Measurements from ENCODE around the gene PKNOX1.
"Not testable (repeated sequence)": the region's sequence is repeated elsewhere in the genome, so short reads cannot be mapped to it uniquely, and the experiment has no call there.

The PKNOX1 gene

GRCh38 chr21:43064265-43064917 is 90.0 kb downstream of the PKNOX1 start:
- not testable (repeated sequence) for DNase-seq

DNA sequence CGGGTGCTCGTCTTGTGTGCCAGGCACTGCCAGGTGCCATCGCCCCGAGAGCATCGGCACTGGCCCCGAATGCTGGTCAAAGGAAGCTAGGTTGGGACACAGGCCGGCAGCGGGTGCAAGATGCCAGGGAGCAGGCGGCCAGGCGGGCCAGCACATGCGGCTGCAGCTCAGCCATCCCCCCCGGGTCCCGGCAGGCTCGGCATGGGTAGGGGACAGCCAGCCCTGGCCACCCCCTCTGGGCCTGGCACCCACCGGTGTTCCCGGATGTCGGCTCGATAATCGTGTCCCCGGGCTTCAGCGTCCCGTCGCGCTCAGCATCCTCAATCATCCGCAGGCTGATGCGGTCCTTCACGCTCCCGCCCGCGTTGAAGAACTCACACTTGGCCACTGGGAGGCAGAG is 91.6 kb downstream of the PKNOX1 start:
- not testable (repeated sequence) for DNase-seq

GRCh38 chr21:43066690-43067089 is 92.3 kb downstream of the PKNOX1 start:
- not testable (repeated sequence) for DNase-seq

DNA sequence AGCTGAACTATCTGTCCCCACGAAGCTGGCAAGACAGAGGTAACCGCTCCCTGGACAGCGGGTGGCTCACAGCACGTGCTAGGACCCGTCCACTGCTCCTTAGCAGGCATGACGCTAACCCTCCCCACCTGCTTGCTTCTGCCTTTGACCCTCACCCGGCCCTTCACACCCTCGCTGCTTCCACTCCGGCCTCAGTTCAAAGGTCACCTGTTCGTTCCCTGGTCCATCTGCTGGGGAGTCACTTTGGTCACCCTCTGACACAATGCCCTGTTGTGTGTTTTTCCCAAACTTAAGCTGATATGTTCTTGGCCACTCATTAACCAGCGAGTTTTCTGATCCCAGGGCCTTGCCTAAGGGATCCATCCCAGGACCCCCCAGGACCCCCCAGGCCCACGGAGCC is 93.7 kb downstream of the PKNOX1 start:
- not testable (repeated sequence) for DNase-seq

DNA sequence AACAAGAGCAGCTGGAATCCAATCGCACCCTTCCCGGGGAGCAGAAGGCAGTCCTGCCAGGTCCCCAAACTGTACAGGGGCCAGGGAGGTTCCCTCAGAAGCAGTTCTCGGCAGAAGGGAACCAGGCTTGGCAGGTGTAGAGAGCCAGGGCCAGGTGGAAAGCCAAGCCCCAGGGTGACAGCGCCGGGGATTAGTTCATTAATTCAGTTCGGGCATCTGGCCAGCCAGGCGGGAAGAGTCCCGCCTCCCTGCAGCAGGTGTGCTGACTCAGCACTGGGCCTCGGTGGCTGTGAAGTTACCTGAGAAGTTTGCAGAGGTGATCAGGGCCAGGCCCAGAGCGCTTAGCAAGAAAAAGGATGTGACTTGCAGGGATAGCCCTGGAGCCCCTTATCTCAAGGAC is 95.3 kb downstream of the PKNOX1 start:
- DNase-seq = not testable (repeated sequence)

GRCh38 chr21:43072742-43073141 is 98.4 kb downstream of the PKNOX1 start:
- not testable (repeated sequence) for DNase-seq

DNA sequence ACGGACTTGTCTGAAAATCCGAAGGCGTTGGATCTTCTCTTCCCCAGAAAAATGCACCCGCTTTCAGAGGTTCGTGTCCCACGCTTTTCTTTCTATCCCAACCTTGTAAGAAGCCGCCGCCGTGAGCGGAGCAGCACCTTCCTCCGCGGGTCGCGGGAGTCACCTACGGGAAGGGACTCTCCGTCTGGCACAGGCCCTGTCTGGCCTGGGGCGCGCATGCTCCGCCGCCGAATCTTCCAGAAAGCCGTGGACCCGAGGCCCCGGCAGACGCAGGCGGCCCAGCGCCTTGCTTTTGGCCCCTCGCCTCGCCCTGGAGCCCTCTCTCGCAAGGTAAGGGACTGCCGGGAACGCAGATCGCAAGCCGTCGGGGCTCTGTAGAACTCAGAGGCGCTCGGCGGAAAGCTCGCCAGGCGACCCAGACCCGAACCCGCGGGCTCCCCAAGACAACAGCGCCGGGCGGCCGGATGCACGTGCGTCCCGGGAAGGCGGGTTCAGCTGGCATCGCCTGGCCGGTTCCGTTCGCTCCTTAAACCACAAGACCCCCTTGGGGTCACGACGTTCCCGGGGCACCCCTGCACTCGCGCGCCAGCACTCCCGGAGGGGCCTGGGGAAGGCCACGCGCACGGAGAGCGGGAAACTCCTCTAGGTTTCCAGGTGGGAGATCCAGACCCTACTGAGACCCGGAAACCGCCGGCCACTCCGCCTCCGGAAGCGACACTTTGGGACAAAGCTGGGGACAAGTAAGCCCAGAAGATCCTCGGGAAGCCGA is 100.2 kb downstream of the PKNOX1 start:
- DNase-seq = not testable (repeated sequence)

GRCh38 chr21:43075170-43076022 is 101.0 kb downstream of the PKNOX1 start, which contains the start of gene CBS:
CBS (minus strand) TSS chr21:43075835; CDS start chr21:43072193, 3,642 bp downstream.
- not testable (repeated sequence) for DNase-seq

DNA sequence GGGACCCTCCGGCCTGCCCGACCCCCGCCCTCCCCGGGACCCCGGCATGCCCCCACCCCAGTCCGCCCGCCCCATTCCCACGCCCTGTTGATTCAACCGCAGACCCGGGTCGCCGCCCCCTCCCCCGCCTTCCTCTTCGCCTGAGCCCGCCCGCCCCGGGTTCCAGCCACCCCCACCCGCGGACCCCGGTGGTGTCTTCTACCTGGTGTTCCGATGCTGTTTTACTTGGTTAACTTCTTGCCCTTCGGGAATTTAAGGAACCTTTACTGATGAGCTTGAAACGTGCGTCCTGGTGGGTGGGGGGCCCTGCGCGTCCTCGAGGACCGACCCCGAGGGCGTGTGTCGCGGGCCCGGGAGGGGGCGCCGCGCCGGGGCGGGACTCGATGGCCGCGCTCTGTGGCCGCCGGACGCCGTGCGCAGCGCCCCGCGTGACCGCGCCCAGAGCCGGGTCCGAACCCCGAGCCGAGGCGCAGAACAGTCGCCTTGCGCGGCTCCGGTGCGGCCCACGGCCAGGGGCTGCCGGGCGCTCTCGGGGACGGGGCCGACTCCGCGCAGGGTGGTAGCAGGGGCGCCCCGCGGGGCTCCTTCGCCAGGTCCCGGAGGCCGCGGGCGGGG is 101.8 kb downstream of the PKNOX1 start:
- not testable (repeated sequence) for DNase-seq

DNA sequence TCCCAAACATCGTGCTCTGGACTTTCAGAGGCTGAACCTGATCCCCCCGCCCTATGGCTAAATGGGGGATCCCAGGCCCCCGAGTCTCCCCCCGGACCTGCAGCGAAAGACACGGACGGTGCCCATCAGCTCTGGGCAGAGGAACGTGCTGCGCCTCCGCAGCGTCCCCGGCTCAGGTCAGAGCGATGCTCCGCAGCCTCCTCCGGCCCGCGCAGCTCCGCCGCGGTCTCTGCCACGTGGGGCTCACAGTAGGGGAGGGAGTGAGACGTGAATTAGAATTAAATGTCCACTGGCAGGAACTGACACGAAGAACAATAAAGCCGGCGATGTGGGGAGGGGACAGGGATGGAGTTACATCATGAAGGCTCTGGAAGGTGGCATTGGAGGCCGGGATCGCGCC is 102.3 kb downstream of the PKNOX1 start:
- not testable (repeated sequence) for DNase-seq

DNA sequence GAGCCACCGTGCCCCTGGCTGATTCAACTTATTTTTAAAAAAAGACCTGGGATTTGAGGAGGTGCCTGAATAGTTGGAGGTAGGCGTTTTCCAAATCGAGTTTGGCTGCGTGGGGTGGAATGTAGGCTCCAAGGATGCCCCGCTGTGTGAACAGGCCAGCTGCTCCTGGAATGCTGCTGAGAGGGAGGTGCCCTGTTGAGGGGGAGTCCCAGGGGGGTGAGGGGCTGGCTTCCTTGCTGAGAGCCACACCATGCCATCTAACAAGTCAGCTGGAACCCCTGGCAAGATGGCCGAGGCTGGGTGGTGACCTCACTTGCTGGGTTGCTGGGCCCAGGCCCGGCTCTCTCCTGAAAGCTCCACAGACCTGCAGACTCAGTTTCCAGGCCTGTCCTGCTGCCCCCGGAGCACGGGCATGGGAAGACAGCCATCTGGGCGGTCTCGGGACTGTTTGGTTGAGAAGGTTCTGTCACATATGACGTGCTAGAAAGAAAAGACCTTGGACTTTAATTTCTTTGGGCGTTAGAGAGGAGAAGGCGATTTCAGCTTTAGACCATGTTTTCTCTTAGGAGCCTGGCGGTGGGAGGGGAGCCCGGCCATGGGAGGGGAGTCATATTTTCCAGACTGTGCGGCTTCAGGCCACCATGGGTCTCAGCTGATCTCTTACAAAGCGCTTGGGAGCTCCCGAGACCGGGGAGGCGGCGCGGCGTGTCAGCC is 108.4 kb downstream of the PKNOX1 start:
- DNase-seq = not testable (repeated sequence)

All from RPMI8226 (cell line).